ENCODE data around the gene TCEAL7.
"Not testable (repeated sequence)": the region's sequence is repeated elsewhere in the genome, so short reads cannot be mapped to it uniquely, and the experiment has no call there.

Gene TCEAL7

GRCh38 chrX:103356858-103357257, 26.8 kb downstream of the TCEAL7 start:
- in situ Hi-C loops (cut with MboI; ENCODE audit: low pct_unique_long_range_greater_than_20kb, low sequenced_read_pairs, unreplicated experiment) = no loop called here
- TF ChIP-seq CTCF (IDR thresholded peaks at IDR 0.05; ENCODE audit: extremely low read depth, insufficient read depth, missing control alignments) = no peak
- no peak for DNase-seq (ENCODE audit: low spot score)

GRCh38 chrX:103357871-103358270, 27.8 kb downstream of the TCEAL7 start:
- in situ Hi-C loops (cut with MboI; ENCODE audit: low pct_unique_long_range_greater_than_20kb, low sequenced_read_pairs, unreplicated experiment) = no loop called here
- DNase-seq (ENCODE audit: low spot score) = no peak
- TF ChIP-seq CTCF (IDR thresholded peaks at IDR 0.05; ENCODE audit: extremely low read depth, insufficient read depth, missing control alignments) = no peak

- DNase-seq (ENCODE audit: low spot score); in situ Hi-C loops (cut with MboI; ENCODE audit: low pct_unique_long_range_greater_than_20kb, low sequenced_read_pairs, unreplicated experiment): not testable (repeated sequence)
These were observed 29.6 kb downstream of the TCEAL7 start for GRCh38 chrX:103359605-103360004.

- no peak for TF ChIP-seq CTCF (IDR thresholded peaks at IDR 0.05; ENCODE audit: extremely low read depth, insufficient read depth, missing control alignments)
- no peak for DNase-seq (ENCODE audit: low spot score)
- in situ Hi-C loops (cut with MboI; ENCODE audit: low pct_unique_long_range_greater_than_20kb, low sequenced_read_pairs, unreplicated experiment) = no loop called here
These were observed 30.1 kb downstream of the TCEAL7 start for GRCh38 chrX:103360092-103360491.

GRCh38 chrX:103360916-103361315, 30.9 kb downstream of the TCEAL7 start:
- no peak for TF ChIP-seq CTCF (IDR thresholded peaks at IDR 0.05; ENCODE audit: extremely low read depth, insufficient read depth, missing control alignments)
- DNase-seq (ENCODE audit: low spot score) = no peak
- in situ Hi-C loops (cut with MboI; ENCODE audit: low pct_unique_long_range_greater_than_20kb, low sequenced_read_pairs, unreplicated experiment) = no loop called here

- no peak for TF ChIP-seq CTCF (IDR thresholded peaks at IDR 0.05; ENCODE audit: extremely low read depth, insufficient read depth, missing control alignments)
- no peak for DNase-seq (ENCODE audit: low spot score)
These were observed 31.8 kb downstream of the TCEAL7 start for GRCh38 chrX:103361798-103362197.

GRCh38 chrX:103362474-103362873, 32.4 kb downstream of the TCEAL7 start:
- in situ Hi-C loops (cut with MboI; ENCODE audit: low pct_unique_long_range_greater_than_20kb, low sequenced_read_pairs, unreplicated experiment) = no loop called here
- DNase-seq (ENCODE audit: low spot score) = no peak
- TF ChIP-seq CTCF (IDR thresholded peaks at IDR 0.05; ENCODE audit: extremely low read depth, insufficient read depth, missing control alignments) = no peak

More at GRCh38 chrX:103361798-103362197, 31.8 kb downstream of the TCEAL7 start:
- in situ Hi-C loops (cut with MboI; ENCODE audit: low pct_unique_long_range_greater_than_20kb, low sequenced_read_pairs, unreplicated experiment) = no loop called here
